ENCODE results near the gene RNF152. TPM values are rescaled to one million over a fixed set of nuclear protein-coding genes. Genes with fewer than 3 reads are reported as not detected.

Gene RNF152
- total and polyA plus RNA-seq, 2 donors (not counting 3 experiments of a cell fraction or from before 2014, with no cell fraction given), result 20.8 to 27.5 TPM

DNA sequence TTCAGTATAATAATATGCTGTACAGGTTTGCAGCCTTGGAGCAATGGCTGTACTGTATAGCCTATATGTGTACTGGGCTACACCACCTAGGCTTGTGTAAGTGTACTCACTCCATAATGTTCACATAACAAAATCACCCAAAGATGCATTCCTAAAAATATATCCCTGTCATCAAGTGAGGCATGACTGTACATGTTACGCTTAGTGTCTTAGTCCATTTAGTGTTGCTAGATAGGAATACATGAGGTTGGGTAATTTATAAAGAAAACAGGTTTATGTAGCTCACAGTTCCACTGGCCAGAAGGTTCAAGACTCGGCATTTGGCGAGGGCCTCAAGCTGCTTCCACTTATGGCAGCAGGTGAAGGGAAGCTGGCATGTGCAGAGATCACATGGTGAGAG, 31.4 kb downstream of the RNF152 start:
- CTCF ChIA-PET, result no interaction called here
- TF ChIP-seq, protein P1, sequence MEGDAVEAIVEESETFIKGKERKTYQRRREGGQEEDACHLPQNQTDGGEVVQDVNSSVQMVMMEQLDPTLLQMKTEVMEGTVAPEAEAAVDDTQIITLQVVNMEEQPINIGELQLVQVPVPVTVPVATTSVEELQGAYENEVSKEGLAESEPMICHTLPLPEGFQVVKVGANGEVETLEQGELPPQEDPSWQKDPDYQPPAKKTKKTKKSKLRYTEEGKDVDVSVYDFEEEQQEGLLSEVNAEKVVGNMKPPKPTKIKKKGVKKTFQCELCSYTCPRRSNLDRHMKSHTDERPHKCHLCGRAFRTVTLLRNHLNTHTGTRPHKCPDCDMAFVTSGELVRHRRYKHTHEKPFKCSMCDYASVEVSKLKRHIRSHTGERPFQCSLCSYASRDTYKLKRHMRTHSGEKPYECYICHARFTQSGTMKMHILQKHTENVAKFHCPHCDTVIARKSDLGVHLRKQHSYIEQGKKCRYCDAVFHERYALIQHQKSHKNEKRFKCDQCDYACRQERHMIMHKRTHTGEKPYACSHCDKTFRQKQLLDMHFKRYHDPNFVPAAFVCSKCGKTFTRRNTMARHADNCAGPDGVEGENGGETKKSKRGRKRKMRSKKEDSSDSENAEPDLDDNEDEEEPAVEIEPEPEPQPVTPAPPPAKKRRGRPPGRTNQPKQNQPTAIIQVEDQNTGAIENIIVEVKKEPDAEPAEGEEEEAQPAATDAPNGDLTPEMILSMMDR (IDR thresholded peaks at IDR 0.05; ENCODE audit: extremely low read depth in 1 of 2, insufficient read depth in 1 of 2, low read depth in 1 of 2, low read length in 2 of 2), result no peak
- no peak for TF ChIP-seq POLR2AphosphoS5 (IDR thresholded peaks at IDR 0.05; ENCODE audit: insufficient read depth, low read depth, low read length)
- no peak for TF ChIP-seq GATA2 (IDR thresholded peaks at IDR 0.05; ENCODE audit: insufficient read depth, insufficient read length, low read depth, low read length)
- no peak for TF ChIP-seq POLR2A (IDR thresholded peaks at IDR 0.05; ENCODE audit: low read depth, low read length)
- TF ChIP-seq EZH2 (IDR thresholded peaks at IDR 0.05; ENCODE audit: borderline replicate concordance, low read depth, low read length, severe bottlenecking), result no peak
- TF ChIP-seq FOS (IDR thresholded peaks at IDR 0.05; ENCODE audit: borderline replicate concordance, insufficient read depth, low read length), result no peak
- intact Hi-C loops (cut with micrococcal nuclease), result no loop called here
- Histone ChIP-seq H4K20me1 (replicated peaks; ENCODE audit: control insufficient read depth, extremely low read depth, insufficient read depth, low read length) (no peaks in the 10 kb centered on the region), H3K79me2 (ENCODE audit: control insufficient read depth, insufficient read depth, low read length) (peaks cover 61% of the 10 kb centered on the region), H3K4me2 (ENCODE audit: insufficient read depth, low read length) (no peak overlapping the region), H3K9me1 (replicated peaks; ENCODE audit: control insufficient read depth, extremely low read depth, insufficient read depth, low read length) (no peaks in the 10 kb centered on the region), H3K27me3 (ENCODE audit: control insufficient read depth in 2 of 2, insufficient read depth in 2 of 2, low read length in 2 of 2) (no peaks in the 10 kb centered on the region), H3K27ac (ENCODE audit: insufficient read depth, low read depth, low read length) (no peak overlapping the region), H3K9me3 (replicated peaks; ENCODE audit: control insufficient read depth, insufficient read depth, low read length) (no peaks in the 10 kb centered on the region), H2AFZ (ENCODE audit: low read depth, low read length) (no peak overlapping the region), H3K9ac (replicated peaks; ENCODE audit: extremely low read depth, insufficient read depth, low read length) (no peak overlapping the region), H3K4me3 (replicated peaks in 1 of 3; ENCODE audit: insufficient read depth in 1 of 3, low read depth in 1 of 3, low read length in 3 of 3) (no peak overlapping the region), H3K36me3 (ENCODE audit: control insufficient read depth in 2 of 2, extremely low read depth in 1 of 2, insufficient read depth in 2 of 2, low read length in 2 of 2) (no peaks in the 10 kb centered on the region), H3K4me1 (ENCODE audit: control insufficient read depth, extremely low read depth, insufficient read depth, low read length) (no peaks in the 10 kb centered on the region)
- POLR2A ChIA-PET, result no interaction called here
- FAIRE-seq (no peak), DNase-seq (ENCODE audit: low read depth, low spot score) (no peak)
- dilution Hi-C loops (cut with MboI; ENCODE audit: extremely low pct_ligation_motif_present, low sequenced_read_pairs), result no loop called here
- no TSS peak for BruUV-seq (replicated peaks)

DNA sequence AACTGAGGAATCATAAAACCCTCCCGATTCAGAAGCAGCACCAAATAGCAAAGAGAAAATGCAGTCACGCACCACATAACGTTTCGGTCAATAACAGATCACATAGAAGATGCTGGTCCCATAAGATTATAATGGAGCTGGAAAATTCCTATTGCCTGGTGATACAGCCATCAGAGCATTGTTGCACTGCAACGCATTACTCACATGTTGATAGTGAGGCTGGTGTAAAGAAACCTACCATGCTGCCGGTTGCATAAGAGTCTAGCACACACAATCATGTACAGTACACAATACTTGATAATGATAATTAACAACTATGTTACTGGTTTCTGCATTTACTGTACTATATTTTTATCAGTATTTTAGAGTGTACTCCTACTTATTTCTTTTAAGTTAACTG, 32.5 kb downstream of the RNF152 start:
- Histone ChIP-seq H3K4me2 (ENCODE audit: insufficient read depth, low read length) (no peak overlapping the region), H3K9me1 (replicated peaks; ENCODE audit: control insufficient read depth, extremely low read depth, insufficient read depth, low read length) (no peaks in the 10 kb centered on the region), H2AFZ (ENCODE audit: low read depth, low read length) (no peak overlapping the region), H3K79me2 (ENCODE audit: control insufficient read depth, insufficient read depth, low read length) (peaks cover 60% of the 10 kb centered on the region), H3K9ac (replicated peaks; ENCODE audit: extremely low read depth, insufficient read depth, low read length) (no peak overlapping the region), H3K36me3 (ENCODE audit: control insufficient read depth in 2 of 2, extremely low read depth in 1 of 2, insufficient read depth in 2 of 2, low read length in 2 of 2) (no peaks in the 10 kb centered on the region), H3K9me3 (replicated peaks; ENCODE audit: control insufficient read depth, insufficient read depth, low read length) (no peaks in the 10 kb centered on the region), H3K27ac (ENCODE audit: insufficient read depth, low read depth, low read length) (no peak overlapping the region), H3K27me3 (ENCODE audit: control insufficient read depth in 2 of 2, insufficient read depth in 2 of 2, low read length in 2 of 2) (no peaks in the 10 kb centered on the region), H4K20me1 (replicated peaks; ENCODE audit: control insufficient read depth, extremely low read depth, insufficient read depth, low read length) (no peaks in the 10 kb centered on the region), H3K4me3 (replicated peaks in 1 of 3; ENCODE audit: insufficient read depth in 1 of 3, low read depth in 1 of 3, low read length in 3 of 3) (no peak overlapping the region), H3K4me1 (ENCODE audit: control insufficient read depth, extremely low read depth, insufficient read depth, low read length) (no peaks in the 10 kb centered on the region)
- no TSS peak for BruUV-seq (replicated peaks)
- DNase-seq (ENCODE audit: low read depth, low spot score), result no peak
- dilution Hi-C loops (cut with MboI; ENCODE audit: extremely low pct_ligation_motif_present, low sequenced_read_pairs) (no loop called here), intact Hi-C loops (cut with micrococcal nuclease) (no loop called here)
- TF ChIP-seq EZH2 (IDR thresholded peaks at IDR 0.05; ENCODE audit: borderline replicate concordance, low read depth, low read length, severe bottlenecking) (no peak), JUN (IDR thresholded peaks at IDR 0.05; ENCODE audit: borderline replicate concordance, insufficient read depth, insufficient read length, low read depth) (no peak), GATA2 (IDR thresholded peaks at IDR 0.05; ENCODE audit: insufficient read depth, insufficient read length, low read depth, low read length) (no peak), FOS (IDR thresholded peaks at IDR 0.05; ENCODE audit: borderline replicate concordance, insufficient read depth, low read length) (no peak), MYC (IDR thresholded peaks at IDR 0.05; ENCODE audit: low read depth, low read length) (no peak), POLR2A (IDR thresholded peaks at IDR 0.05; ENCODE audit: low read depth, low read length) (no peak), POLR2AphosphoS5 (IDR thresholded peaks at IDR 0.05; ENCODE audit: insufficient read depth, low read depth, low read length) (no peak)
- TF ChIP-seq, protein P2, sequence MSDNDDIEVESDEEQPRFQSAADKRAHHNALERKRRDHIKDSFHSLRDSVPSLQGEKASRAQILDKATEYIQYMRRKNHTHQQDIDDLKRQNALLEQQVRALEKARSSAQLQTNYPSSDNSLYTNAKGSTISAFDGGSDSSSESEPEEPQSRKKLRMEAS (IDR thresholded peaks at IDR 0.05; ENCODE audit: insufficient read depth, insufficient read length), result no peak
- TF ChIP-seq, protein P1 (IDR thresholded peaks at IDR 0.05; ENCODE audit: extremely low read depth in 1 of 2, insufficient read depth in 1 of 2, low read depth in 1 of 2, low read length in 2 of 2), result no peak
- FAIRE-seq, result no peak
- ChIA-PET POLR2A (no interaction called here), CTCF (interaction anchor here (0.8 to 1.0 kb wide), 3 partner anchors 10 to 272 kb away, joined by 3 read pairs; no protein-coding TSS in a partner anchor)
